ENCODE data around the gene IQCF2. TPM values are rescaled to one million over a fixed set of nuclear protein-coding genes. Genes with fewer than 3 reads are reported as not detected.

Gene IQCF2
- total and polyA plus RNA-seq, 9 of the 15 experiments (the other 6 are each of a cell fraction or from before 2014, with no cell fraction given), result not detected

GRCh38 chr3:51897391-51897790 is 36.0 kb downstream of the IQCF2 start:
- Histone ChIP-seq H2AFZ (ENCODE audit: low read depth, low read length) (no peak overlapping the region), H3K9me3 (replicated peaks; ENCODE audit: control insufficient read depth, insufficient read depth, low read depth, low read length) (no peaks in the 10 kb centered on the region), H3K9me1 (ENCODE audit: control insufficient read depth, insufficient read depth, low read length) (no peaks in the 10 kb centered on the region), H3K4me3 (no peak overlapping the region), H3K4me2 (ENCODE audit: insufficient read depth, low read length) (no peak overlapping the region), H3K4me1 (replicated peaks in 1 of 2; ENCODE audit: control insufficient read depth in 2 of 2, insufficient read depth in 2 of 2, low read length in 2 of 2) (no peaks in the 10 kb centered on the region), H3K79me2 (ENCODE audit: control insufficient read depth, insufficient read depth, low read length) (no peaks in the 10 kb centered on the region), H3K27ac (ENCODE audit: extremely low read depth, low read depth, low read length) (no peak overlapping the region), H3K27me3 (ENCODE audit: control insufficient read depth in 2 of 2, insufficient read depth in 2 of 2, low read length in 2 of 2) (peaks cover 4 to 33% of the 10 kb centered on the region in 2 experiments; a peak in 4 of 5 replicates), H4K20me1 (replicated peaks; ENCODE audit: control insufficient read depth, insufficient read depth, low read length) (no peaks in the 10 kb centered on the region), H3K9ac (ENCODE audit: insufficient read depth in 1 of 2, low read depth in 2 of 2, low read length in 2 of 2) (no peak overlapping the region), H3K36me3 (ENCODE audit: control insufficient read depth, insufficient read depth, low read length) (no peaks in the 10 kb centered on the region)
- ATAC-seq (no peak), DNase-seq (ENCODE audit: extremely low read depth in 1 of 4, low spot score in 3 of 4) (no peak), FAIRE-seq (no peak)
- in situ Hi-C loops (cut with MboI), result no loop called here
- 0% methylated on average over 10 of the region's 15 CpGs for WGBS (ENCODE audit: insufficient coverage, low coverage, missing lambda C conversion rate)
- intact Hi-C loops (cut with micrococcal nuclease), result no loop called here
- BruUV-seq (replicated peaks), result no TSS peak
- CTCF ChIA-PET (ENCODE audit: low intra/inter-chr PET ratio), result no interaction called here
- POLR2A ChIA-PET, result interaction anchor here (0.6 kb wide), 1 partner anchor 257 kb away, joined by 3 read pairs; no protein-coding TSS in a partner anchor
- no peak for TF ChIP-seq ZNF282 (CRISPR knock-in tag; IDR thresholded peaks at IDR 0.05)
- no peak for TF ChIP-seq ZBED1 (IDR thresholded peaks at IDR 0.05)
- TF ChIP-seq ZNF384 (IDR thresholded peaks at IDR 0.05; ENCODE audit: low read depth, low read length), result no peak
- no peak for TF ChIP-seq RBBP5 (IDR thresholded peaks at IDR 0.05; ENCODE audit: borderline replicate concordance, insufficient read depth, low read length, poor library complexity, severe bottlenecking)
- TF ChIP-seq SMC3 (conservative IDR thresholded peaks at IDR 0.05; ENCODE audit: insufficient read depth, low read depth, low read length), result no peak
- no peak for TF ChIP-seq HBP1 (CRISPR knock-in tag; IDR thresholded peaks at IDR 0.05)
- TF ChIP-seq, protein P1, sequence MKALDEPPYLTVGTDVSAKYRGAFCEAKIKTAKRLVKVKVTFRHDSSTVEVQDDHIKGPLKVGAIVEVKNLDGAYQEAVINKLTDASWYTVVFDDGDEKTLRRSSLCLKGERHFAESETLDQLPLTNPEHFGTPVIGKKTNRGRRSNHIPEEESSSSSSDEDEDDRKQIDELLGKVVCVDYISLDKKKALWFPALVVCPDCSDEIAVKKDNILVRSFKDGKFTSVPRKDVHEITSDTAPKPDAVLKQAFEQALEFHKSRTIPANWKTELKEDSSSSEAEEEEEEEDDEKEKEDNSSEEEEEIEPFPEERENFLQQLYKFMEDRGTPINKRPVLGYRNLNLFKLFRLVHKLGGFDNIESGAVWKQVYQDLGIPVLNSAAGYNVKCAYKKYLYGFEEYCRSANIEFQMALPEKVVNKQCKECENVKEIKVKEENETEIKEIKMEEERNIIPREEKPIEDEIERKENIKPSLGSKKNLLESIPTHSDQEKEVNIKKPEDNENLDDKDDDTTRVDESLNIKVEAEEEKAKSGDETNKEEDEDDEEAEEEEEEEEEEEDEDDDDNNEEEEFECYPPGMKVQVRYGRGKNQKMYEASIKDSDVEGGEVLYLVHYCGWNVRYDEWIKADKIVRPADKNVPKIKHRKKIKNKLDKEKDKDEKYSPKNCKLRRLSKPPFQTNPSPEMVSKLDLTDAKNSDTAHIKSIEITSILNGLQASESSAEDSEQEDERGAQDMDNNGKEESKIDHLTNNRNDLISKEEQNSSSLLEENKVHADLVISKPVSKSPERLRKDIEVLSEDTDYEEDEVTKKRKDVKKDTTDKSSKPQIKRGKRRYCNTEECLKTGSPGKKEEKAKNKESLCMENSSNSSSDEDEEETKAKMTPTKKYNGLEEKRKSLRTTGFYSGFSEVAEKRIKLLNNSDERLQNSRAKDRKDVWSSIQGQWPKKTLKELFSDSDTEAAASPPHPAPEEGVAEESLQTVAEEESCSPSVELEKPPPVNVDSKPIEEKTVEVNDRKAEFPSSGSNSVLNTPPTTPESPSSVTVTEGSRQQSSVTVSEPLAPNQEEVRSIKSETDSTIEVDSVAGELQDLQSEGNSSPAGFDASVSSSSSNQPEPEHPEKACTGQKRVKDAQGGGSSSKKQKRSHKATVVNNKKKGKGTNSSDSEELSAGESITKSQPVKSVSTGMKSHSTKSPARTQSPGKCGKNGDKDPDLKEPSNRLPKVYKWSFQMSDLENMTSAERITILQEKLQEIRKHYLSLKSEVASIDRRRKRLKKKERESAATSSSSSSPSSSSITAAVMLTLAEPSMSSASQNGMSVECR (CRISPR knock-in tag; IDR thresholded peaks at IDR 0.05), result no peak
- TF ChIP-seq, protein P2, sequence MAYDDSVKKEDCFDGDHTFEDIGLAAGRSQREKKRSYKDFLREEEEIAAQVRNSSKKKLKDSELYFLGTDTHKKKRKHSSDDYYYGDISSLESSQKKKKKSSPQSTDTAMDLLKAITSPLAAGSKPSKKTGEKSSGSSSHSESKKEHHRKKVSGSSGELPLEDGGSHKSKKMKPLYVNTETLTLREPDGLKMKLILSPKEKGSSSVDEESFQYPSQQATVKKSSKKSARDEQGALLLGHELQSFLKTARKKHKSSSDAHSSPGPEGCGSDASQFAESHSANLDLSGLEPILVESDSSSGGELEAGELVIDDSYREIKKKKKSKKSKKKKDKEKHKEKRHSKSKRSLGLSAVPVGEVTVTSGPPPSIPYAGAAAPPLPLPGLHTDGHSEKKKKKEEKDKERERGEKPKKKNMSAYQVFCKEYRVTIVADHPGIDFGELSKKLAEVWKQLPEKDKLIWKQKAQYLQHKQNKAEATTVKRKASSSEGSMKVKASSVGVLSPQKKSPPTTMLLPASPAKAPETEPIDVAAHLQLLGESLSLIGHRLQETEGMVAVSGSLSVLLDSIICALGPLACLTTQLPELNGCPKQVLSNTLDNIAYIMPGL (CRISPR knock-in tag; IDR thresholded peaks at IDR 0.05), result no peak
- no peak for TF ChIP-seq IFI16 (CRISPR knock-in tag; IDR thresholded peaks at IDR 0.05)
- TF ChIP-seq, protein P3, sequence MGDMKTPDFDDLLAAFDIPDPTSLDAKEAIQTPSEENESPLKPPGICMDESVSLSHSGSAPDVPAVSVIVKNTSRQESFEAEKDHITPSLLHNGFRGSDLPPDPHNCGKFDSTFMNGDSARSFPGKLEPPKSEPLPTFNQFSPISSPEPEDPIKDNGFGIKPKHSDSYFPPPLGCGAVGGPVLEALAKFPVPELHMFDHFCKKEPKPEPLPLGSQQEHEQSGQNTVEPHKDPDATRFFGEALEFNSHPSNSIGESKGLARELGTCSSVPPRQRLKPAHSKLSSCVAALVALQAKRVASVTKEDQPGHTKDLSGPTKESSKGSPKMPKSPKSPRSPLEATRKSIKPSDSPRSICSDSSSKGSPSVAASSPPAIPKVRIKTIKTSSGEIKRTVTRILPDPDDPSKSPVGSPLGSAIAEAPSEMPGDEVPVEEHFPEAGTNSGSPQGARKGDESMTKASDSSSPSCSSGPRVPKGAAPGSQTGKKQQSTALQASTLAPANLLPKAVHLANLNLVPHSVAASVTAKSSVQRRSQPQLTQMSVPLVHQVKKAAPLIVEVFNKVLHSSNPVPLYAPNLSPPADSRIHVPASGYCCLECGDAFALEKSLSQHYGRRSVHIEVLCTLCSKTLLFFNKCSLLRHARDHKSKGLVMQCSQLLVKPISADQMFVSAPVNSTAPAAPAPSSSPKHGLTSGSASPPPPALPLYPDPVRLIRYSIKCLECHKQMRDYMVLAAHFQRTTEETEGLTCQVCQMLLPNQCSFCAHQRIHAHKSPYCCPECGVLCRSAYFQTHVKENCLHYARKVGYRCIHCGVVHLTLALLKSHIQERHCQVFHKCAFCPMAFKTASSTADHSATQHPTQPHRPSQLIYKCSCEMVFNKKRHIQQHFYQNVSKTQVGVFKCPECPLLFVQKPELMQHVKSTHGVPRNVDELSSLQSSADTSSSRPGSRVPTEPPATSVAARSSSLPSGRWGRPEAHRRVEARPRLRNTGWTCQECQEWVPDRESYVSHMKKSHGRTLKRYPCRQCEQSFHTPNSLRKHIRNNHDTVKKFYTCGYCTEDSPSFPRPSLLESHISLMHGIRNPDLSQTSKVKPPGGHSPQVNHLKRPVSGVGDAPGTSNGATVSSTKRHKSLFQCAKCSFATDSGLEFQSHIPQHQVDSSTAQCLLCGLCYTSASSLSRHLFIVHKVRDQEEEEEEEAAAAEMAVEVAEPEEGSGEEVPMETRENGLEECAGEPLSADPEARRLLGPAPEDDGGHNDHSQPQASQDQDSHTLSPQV (IDR thresholded peaks at IDR 0.05), result no peak
- TF ChIP-seq ZNF431 (CRISPR knock-in tag; IDR thresholded peaks at IDR 0.05), result no peak

Measured in K562 (cell line).